NCI-H69 (cell line): ENCODE results near the gene ADGRD2.
A peak's percentile ranks its signal among the peaks of the same experiment; 100 is the strongest.

Experiments used
- DNase-seq: peaks from one replicate; lab custom pipeline; 2025; lab: John Stamatoyannopoulos, UW

ADGRD2 gene

GRCh38 chr9:124511426-124511840 is 61.2 kb downstream of the ADGRD2 start:
- DNase-seq: no peak

- DNase-seq: no peak
Measured at GRCh38 chr9:124511891-124512805, 61.9 kb downstream of the ADGRD2 start.

- DNase-seq: no peak
Measured at GRCh38 chr9:124512806-124513204, 62.6 kb downstream of the ADGRD2 start.

DNA sequence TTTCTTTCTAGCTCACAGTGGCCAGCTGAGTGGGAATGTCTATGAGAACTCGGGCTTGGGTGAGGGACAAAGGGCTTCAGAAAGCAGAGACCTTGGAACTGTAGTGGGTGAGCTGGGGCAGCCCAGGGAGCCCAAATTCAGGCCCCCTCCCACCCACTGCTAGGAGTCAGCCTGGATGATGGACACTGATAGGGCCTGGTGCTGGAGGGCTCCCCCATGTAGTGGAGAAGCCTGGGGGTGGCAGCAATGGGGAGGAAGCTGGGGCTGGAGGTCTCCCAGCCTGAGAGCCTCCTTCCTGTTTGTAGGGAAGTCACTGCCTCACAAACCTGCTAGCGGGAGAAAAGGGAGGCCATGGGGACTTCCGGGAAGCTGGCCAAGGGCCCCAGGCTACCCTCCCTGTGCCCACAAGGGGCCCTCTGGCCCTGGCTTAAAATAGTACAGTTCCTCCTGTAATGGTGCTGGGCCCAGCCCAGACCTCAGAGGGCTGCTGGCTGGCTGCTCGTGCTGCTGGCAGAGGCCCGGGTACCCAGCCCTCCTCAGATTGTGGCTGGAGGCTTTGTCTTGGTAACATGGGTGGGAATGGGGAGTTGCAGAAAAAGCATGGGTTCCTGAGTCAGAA is 63.2 kb downstream of the ADGRD2 start:
- peak; percentile 69 for DNase-seq

DNA sequence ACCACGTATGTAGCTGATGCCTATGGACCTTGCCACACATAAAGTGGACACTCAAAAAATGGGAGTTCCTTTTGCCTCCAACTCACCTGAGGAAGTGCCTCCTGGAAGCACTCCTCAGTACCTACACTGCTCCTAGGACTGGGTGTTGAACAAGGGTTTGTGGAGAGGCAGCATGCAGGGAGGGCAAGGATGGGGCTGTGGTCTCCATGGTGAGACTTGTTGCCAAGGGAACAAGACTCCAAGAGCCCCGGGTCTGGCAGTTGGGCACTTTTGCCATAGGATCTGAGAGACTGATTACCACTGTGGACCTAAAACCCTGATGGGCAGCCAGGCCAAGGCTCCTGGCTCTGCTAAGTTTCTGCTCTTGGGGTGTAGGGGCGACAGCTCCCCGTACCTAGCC is 63.9 kb downstream of the ADGRD2 start:
- DNase-seq: peak; percentile 18

DNA sequence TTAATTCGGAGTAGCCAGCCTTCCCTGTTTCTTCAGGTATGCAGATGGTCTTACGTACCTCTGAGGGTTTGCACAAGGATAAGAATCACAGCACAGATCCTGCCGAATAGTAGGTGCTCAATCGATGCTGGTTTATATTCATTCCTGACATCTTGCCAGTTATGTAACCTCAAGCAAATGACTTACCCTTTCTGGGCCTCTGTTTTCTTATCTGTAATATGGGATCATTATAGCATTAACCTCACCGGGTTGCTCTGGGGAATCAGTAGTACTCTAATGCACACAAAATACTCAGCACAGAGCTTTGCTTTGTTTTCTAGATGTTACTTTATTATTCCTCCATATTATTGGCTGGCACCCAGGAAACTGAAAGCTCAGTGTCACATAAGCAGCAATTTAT is 64.6 kb downstream of the ADGRD2 start:
- no peak for DNase-seq

GRCh38 chr9:124517600-124517999 is 67.3 kb downstream of the ADGRD2 start:
- DNase-seq: no peak

DNA sequence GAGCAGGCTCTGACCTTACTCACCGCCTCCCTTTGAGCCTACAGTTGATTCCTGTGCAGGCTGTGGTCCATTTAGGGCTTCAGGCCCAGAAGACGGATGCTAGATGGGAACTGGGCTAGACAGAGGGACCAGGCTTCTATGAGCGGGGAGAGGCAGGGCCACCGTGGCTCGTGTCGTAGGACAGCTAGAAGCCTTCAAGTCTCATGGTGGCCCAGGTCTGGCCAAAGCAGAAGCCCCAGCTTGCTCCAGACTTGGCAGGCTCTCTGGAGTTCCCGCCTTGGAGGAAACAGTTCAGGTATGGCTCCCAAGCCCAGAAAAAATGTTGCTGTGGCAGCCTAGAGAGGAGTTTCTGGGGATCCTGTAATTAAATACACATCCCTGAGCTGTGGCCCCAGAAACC is 67.9 kb downstream of the ADGRD2 start:
- no peak for DNase-seq

GRCh38 chr9:124520206-124520596 is 70.0 kb downstream of the ADGRD2 start:
- no peak for DNase-seq

- no peak for DNase-seq
Measured at GRCh38 chr9:124521142-124521541, 70.9 kb downstream of the ADGRD2 start.

DNA sequence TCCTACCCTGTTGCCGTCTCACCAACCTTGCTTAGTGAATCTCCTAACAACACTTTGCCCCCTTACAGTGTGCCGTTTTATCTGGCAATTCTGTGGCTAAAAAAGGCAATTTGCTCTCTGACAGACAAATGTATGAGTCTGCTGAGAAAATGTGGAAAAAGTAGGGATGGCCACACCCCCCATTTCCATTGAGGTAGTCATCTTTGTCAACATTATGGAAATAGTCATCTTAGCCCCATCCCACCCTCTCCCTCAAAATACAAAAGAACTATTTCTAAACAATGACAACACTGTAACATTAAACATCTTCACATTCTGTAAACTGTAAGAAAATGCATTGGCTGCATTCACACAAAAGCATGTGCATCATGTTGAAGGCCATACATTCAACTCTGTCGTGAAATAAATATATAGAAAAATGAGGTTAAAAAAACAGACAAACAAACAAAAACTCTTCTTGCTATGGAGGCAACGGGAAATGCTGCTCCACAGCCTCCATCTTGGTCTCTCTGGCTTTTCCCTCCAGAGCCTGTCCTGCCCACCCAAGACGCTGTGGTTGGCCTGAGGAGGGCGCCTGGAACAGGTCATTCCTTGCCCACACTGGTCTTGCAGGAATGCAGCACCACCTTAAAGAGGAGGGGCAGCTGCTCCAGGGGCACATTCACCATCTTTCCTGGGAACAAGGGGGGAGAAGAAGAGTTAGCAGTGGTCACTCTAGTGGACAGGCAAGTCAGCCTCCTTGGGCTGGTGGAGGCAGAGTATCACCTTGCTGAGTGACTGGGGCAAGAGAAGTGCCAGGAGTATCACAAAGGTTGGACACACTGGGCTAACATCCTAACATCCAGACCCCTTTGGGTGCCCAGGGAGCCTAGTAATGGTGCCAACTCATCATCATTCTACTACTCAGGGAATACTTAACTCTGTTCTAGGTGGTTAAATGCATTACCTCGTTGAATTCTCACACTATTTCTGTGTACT is 72.2 kb downstream of the ADGRD2 start:
- no peak for DNase-seq

- DNase-seq: no peak
Measured at GRCh38 chr9:124526174-124526573, 75.9 kb downstream of the ADGRD2 start.

DNA sequence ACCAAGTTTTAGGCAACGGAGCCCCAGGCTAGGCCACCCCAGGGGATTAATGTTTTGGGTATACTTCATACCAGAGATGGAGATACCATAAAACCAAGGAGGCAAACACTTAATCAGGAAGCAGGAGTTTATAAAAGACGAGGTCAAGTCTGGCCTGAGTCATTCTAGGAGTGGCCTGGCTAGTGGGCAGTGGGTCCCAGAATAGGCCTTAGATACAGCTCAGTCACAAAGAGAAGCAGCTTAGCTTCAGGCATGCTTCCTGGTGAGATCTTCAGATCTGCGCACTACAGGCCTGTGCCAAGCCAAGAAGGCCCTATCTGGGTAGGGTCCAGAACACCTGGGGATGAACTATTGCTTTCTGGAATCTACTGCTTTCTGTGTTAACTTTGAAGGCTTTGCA is 77.5 kb downstream of the ADGRD2 start:
- DNase-seq: no peak
